ENCODE results near the gene IRAK2.
"Not testable (repeated sequence)": the region's sequence is repeated elsewhere in the genome, so short reads cannot be mapped to it uniquely, and the experiment has no call there.

Gene IRAK2

DNA sequence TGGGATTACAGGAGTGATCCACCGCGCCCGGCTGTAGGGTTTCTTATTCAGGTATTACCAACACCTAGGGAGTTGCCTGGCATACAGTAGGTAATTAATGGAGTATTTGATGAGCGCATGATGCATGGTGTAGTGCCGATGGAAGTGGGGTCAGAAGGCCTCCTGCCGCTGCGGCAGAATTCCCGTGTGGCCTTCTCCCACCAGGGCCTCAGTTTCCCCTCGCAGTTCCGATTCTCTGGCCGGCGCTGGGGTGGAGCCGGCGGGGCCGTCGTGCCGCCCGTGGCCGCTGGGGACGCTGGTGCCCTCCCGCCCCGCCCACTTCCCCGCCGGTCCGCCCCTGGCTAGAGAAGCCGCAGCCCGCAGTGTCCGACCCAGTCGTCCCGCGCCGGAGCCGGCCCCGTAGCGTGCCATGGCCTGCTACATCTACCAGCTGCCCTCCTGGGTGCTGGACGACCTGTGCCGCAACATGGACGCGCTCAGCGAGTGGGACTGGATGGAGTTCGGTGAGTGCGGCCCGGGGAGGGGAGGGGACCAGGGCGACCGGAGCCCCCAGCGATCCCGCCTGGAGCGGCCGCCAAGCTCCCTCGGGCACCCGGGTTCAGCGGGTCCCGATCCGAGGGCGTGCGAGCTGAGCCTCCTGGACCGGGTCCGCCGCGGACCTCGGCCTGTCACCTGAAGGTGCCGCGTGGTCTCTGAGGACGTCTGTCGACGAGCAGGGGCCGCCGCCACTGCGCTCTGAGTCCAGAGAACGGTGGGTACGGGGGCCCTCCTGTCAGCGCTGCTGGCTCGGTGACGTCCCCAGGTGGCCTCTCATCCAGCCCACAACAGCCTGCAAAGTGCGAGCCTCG is at the start of gene IRAK2:
TSS of gene IRAK2 (plus strand) at position 374 of the 848 bp plus-strand sequence. CDS start at position 410, 36 bp downstream.
- DNase-seq (ENCODE audit: low read depth in 2 of 2) = peak; percentile 30 to 31

- peak; percentile 90 to 92 for DNase-seq (ENCODE audit: low read depth in 2 of 2)
Measured at GRCh38 chr3:10115326-10116137, 49.2 kb upstream of the IRAK2 start, which contains the start of gene BRK1. BRK1 (plus strand) TSS chr3:10115675; CDS start chr3:10115702, 27 bp downstream.

GRCh38 chr3:10116138-10116460 is 48.6 kb upstream of the IRAK2 start:
- DNase-seq (ENCODE audit: low read depth in 2 of 2) = no peak

DNA sequence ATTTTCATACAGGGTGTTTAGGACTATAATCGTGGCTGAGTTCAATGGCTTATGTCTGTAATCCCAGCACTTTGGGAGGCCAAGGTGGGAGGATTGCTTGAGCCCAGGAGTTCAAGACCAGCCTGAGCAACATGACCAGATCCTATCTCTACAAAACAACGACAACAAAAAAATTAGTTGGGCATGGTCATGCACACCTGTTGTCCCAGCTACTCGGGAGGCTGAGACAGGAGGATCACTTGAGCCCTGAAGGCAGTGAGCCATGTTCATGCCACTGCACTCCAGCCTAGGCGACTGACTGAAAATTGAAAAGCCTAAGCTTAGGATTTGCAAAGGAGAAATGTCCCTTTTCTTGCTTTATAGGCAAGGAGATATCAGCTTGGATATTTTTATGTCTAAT is 47.8 kb upstream of the IRAK2 start:
- DNase-seq (ENCODE audit: low read depth in 2 of 2) = no peak

DNA sequence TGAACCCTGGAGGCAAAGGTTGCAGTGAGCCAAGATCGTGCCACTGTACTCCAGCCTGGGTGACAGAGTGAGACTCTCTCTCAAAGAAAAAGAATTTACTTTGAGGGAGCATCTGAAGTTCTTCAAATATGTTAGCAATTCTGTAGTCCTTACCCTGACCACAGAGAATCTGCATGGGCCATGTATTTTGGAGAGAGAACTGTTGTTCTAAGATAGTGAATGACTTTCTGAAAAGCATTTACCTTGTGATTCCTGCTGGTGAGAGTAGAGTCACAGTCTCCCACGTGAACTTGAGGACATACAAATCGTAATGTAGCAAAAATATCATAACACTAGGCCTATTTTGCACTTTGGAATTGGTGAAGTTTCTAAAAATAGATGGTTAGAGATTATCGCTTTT is 45.3 kb upstream of the IRAK2 start:
- no peak for DNase-seq (ENCODE audit: low read depth in 2 of 2)

DNA sequence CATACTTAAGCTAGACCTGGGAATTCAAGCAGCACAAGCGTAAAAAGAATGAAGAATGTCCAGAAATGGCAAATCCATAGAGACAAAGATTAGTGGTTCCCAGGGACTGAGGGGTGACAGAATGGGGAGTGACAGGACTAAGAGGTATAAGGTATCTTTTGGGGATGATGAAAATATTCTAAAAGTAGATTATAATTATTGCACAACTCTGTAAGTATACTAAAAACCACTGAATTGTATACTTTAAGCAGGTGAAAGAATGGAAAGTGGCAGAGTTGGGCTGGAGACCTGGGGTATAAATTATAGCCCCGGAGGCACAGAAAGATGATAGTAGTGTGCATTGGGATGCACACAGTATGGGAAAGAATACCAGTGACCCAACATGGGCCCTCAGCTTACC is 43.7 kb upstream of the IRAK2 start:
- DNase-seq (ENCODE audit: low read depth in 2 of 2) = no peak

DNA sequence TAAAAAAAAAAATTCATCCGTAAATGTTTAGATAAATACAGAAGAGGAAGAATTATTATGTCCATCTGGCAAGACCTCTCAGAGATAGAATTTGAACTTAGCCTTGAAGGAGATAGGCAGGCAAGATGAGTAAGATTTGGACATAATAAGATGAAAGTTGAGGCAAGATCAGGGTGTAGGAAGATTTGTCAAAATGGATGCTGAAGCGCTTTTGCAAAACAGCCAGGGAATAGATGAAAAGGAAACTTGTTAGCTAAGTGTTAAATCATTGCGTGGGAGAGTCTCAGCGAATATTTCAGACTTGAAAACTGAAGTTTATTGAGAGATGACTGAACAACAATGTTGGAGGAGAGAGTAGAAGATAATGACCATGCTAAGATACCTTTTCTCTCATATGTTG is 42.0 kb upstream of the IRAK2 start:
- no peak for DNase-seq (ENCODE audit: low read depth in 2 of 2)

- DNase-seq (ENCODE audit: low read depth in 2 of 2) = not testable (repeated sequence)
Measured at GRCh38 chr3:10135872-10136271, 28.8 kb upstream of the IRAK2 start.

- no peak for DNase-seq (ENCODE audit: low read depth in 2 of 2)
Measured at GRCh38 chr3:10136426-10137005, 28.2 kb upstream of the IRAK2 start.

GRCh38 chr3:10137178-10137577 is 27.5 kb upstream of the IRAK2 start:
- no peak for DNase-seq (ENCODE audit: low read depth in 2 of 2)

GRCh38 chr3:10140996-10141546 is 23.6 kb upstream of the IRAK2 start:
- no peak for DNase-seq (ENCODE audit: low read depth in 2 of 2)

DNA sequence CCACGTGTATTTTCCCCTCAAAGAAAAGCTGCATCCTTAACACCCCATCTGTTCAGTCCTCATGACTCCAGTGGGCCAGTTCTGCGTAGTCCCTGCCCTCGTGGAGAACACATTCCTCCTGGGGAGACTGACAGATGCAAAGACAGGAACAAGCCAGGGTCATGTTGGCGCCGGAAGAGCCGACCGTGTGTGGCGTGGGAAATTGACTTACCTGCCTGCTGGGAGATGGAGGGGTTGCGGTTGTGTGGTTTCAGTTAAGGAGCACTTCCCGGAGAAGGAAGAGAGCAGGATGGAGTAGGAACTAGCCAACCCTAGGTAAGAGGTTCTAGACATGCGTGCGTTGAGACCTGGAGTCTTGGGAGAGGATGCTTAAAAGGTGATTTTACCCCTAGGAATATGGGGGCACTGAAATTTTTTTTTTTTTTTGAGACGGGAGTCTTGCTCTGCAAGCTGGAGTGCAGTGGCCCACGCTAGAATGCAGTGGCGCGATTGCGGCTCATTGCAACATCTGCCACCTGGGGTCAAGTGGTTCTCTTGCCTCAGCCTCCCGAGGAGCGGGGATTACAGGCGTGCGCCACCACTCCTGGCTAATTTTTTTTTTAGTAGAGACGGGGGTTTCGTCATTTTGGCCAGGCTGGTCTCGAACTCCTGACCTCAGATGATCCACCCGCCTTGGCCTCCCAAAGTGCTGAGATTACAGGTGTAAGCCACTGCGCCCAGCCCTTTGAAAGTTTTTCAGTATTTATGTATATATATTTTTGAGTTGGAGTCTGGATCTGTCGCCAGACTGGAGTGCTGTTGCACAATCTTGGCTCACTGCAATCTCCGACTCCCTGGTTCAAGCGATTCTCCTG is 21.8 kb upstream of the IRAK2 start:
- DNase-seq (ENCODE audit: low read depth in 2 of 2) = no peak

GRCh38 chr3:10145685-10146084 is 19.0 kb upstream of the IRAK2 start:
- DNase-seq (ENCODE audit: low read depth in 2 of 2) = no peak

DNA sequence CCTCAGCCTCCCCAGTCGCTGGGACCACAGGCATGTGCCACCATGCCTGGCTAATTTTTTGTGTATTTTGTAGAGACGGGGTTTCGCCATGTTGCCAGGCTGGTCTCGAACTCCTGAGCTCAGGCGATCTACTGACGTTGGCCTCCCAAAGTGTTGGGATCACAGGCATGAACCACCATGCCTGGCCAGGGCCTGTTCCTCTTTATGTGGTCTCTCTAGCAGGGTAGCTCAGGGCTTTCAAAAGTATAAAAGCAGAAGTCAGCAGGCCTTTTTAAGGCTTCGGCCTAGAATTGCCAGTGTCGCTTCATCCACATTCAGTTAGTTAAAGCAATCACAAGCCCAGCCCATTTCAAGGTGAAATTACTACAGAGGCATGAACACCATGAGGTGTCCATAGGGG is 15.5 kb upstream of the IRAK2 start:
- no peak for DNase-seq (ENCODE audit: low read depth in 2 of 2)

DNA sequence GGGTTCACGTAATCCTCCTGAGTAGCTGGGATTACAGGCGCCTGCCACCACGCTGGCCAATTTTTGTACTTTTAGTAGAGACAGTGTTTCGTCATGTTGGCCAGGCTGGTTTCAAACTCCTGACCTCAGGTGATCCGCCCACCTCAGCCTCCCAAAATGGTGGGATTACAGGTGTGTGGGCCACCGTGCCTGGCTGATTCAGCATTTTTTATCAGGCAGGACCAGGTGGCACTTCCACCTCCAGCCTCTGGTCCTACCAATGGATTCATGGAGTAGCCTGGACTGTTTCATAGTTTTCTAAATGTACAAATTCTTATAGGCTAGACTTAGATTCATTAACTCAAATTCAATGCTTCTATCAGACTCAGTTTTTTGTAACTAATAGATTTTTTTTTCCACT is 13.7 kb upstream of the IRAK2 start:
- no peak for DNase-seq (ENCODE audit: low read depth in 2 of 2)

DNA sequence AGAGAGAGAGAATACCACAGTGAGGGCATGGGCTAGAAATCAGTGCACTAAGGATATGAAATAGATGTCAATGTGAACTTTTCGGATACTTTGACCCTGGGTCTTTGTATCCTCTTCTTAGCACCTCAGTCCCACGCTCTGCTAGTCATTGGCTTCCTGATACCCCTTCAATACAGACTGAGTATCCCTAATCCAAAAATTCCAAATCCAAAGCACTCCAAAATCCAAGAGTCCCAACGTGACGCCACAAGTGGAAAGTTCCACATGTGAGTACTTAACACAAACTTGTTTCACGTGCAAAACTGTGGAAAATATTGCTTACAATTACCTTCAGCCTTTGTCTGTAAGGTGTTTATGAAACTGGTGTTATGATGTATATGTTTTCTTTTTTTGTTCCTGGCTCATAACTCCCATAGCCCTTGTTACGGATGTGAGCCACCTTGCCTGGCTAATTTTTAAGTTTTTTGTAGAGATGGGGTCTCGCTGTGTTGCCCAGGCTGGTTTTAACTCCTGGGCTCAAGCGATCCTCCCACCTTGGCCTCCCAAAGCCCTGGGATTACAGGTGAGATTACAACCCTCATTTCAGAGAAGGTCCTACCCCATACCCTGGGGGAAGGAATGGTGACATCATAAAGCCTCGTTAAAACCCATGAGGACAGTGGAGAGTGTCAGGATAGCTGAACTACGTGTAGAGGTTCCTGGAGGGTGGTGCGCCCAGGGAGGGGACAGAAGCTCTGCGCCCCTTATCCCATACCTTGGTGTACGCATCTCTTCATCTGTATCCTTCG is 10.2 kb upstream of the IRAK2 start:
- no peak for DNase-seq (ENCODE audit: low read depth in 2 of 2)

DNA sequence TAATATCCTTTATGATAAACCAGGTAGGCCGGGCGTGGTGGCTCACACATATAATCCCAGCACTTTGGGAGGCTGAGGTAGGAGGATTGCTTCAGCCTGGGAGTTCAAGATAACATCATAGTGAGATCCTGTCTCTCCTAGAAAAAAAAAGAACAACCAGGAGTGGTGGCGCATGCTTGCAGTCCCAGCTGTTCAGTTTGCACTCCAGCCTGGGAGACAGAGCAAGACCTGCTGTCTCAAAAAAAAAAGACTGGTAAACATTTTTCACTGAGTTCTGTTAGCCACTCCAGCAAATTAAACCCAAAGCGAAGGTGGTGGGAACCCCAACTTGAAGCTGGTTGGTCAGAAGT is 9.6 kb upstream of the IRAK2 start:
- no peak for DNase-seq (ENCODE audit: low read depth in 2 of 2)

DNA sequence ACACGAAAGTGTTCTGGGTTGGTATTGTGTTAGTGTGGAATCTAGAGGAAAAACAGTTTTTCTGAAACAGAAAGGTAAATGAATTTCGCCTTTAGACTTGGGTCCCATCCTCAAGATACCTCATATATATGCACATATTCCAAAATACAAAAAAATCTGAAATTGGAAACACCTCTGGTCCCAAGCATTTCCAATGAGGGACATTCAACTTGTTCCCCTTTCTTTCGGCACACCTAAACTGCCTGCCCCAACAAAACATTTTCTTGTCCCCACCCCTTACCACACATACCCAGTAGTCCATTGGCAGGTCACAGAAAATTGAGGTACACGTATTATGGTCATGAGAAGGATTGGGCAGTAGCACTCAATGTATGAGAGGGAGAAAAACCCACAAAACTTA is 9.1 kb upstream of the IRAK2 start:
- no peak for DNase-seq (ENCODE audit: low read depth in 2 of 2)

GRCh38 chr3:10157031-10157430 is 7.7 kb upstream of the IRAK2 start:
- DNase-seq (ENCODE audit: low read depth in 2 of 2) = no peak

- not testable (repeated sequence) for DNase-seq (ENCODE audit: low read depth in 2 of 2)
Measured at GRCh38 chr3:10158555-10158954, 6.2 kb upstream of the IRAK2 start.

GRCh38 chr3:10160346-10160745 is 4.4 kb upstream of the IRAK2 start:
- DNase-seq (ENCODE audit: low read depth in 2 of 2) = no peak

Data from stimulated activated CD8-positive, alpha-beta memory T cell treated with anti-CD3 and anti-CD28 coated beads, Interleukin-15, amount 100 ng/mL, for 48 hours (primary cell).